ENCODE data around the gene PGS1. TPM values are rescaled to one million over a fixed set of nuclear protein-coding genes. Genes with fewer than 3 reads are reported as not detected.

The PGS1 gene
- total RNA-seq, 1 donor from 2014 or later = 18.8 TPM

DNA sequence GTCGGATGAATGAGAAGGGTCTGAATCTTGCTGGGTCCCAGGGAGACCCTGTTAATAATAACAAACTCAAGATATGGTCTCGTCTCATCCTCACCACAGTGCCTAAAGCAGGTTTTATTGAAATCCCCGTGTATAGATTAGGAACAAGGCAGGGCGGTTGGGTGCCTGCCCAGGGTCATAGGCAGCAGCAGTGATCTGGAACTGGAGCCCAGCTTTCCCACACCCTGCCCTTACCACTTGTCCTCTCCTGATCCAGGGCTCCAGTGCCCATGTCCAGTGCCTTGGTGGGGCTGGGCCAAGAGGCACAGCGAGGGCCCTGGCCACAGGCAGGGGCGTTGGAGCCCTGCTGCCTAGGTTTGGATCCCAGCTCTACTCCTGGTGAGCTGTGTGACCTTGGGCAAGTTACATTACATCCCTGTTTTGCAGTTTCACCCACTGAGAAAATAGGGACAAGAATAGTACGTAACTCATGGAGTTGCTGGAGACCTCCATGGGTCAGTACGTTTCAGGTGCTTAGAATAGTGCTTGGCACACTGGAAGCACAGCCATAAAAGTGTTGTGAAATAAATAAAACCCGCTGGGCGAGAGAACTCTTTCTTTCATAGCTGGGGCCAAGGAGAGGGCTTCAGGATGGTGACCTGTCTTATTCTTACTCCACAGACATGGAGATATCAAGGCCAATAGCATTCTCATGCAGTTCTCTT, 32.5 kb upstream of the PGS1 start:
- DNase-seq (ENCODE audit: low spot score in 2 of 2) (no peak), FAIRE-seq (no peak)

DNA sequence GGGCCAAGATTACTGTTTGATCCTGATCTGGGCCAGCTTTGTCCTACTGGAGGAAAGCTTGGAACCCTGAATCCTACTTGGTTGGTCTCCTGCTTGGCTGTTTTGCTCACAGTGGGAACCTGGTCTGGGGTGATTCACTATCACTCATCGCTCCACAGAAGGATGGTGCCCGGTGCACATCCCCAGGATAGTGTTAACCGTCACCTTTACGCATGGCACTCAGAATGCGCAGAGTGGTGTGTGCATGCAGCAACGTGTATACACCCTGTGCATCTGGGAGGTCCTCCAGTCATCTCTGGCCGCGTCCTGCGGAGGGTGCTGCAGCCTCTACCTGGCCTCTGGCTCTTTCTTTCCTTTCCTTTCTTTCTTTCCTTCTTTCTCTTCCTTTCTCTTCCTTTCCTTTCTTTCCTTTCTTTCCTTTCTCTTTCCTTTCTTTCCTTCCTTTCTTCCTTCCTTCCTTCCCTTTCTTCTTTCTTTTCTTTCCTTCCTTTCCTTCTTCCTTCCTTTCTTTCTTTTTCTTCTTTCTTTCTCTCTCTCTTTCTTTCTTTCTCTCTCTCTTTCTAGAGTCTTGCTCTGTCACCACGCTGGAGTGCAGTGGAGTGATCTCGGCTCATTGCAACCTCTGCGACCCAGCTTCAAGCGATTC, 31.7 kb upstream of the PGS1 start:
- FAIRE-seq (no peak), DNase-seq (ENCODE audit: low spot score in 2 of 2) (no peak)

DNA sequence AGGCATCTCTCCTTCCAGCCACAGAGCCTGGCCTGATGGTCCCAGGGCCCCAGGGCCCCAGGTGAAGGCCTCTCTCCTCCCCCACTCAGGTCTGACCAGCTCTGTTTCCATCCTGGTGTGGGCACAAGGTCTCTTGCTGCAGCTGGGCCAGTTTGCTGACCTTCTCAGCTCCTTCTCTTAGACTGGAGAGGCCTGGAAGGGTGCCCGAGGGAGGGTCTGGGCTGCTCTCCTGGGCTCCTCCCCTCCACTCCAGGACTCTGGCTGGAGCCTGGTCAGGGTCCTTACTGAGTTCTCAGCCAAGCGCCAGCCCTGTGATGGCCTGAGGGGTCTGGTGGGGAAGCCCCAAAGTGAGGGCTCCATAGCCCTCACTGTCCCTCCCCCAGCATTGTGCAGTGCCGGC, 31.0 kb upstream of the PGS1 start:
- DNase-seq (ENCODE audit: low spot score in 2 of 2) (no peak), FAIRE-seq (no peak)

GRCh38 chr17:78348055-78348770, 30.2 kb upstream of the PGS1 start:
- DNase-seq (ENCODE audit: low spot score in 2 of 2) = no peak
- no peak for FAIRE-seq

- FAIRE-seq (no peak), DNase-seq (ENCODE audit: low spot score in 2 of 2) (no peak)
Measured at GRCh38 chr17:78349891-78350642, 28.4 kb upstream of the PGS1 start.

GRCh38 chr17:78351449-78352006, 26.9 kb upstream of the PGS1 start:
- DNase-seq (ENCODE audit: low spot score in 2 of 2) = peak; percentile 67 to 70
- FAIRE-seq = no peak

GRCh38 chr17:78353834-78354233, 24.6 kb upstream of the PGS1 start:
- DNase-seq (ENCODE audit: low spot score in 2 of 2) (no peak), FAIRE-seq (no peak)

DNA sequence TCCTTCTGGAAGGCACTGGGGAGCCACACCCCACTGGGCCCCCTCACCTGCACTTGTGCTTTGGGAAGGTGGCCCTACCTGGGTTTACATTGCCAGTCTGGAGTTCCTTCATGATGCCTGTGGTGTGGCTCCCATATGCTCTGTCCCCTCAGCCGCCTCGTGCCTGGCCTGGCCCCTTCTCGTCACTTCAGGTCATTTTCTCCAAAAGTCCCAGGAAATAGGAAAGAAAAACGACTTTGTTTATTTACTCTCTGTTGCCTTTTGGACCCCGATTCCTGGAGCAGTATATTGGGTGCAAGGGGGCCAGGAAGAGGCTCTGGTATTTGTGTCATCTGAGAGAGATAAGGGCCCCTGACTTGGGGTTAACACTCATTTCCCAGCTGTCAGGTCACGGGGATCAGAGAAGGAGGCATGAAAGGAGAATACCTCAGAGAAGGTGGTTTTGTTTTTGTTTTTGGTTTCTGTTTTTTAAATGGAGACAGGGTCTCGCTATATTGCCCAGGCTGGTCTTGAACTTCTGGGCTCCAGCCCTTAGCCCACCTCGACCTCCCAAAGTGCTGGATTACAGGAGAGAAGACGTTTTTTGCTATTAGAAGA, 23.3 kb upstream of the PGS1 start:
- no peak for FAIRE-seq
- DNase-seq (ENCODE audit: low spot score in 2 of 2) = no peak

- FAIRE-seq = no peak
- no peak for DNase-seq (ENCODE audit: low spot score in 2 of 2)
Measured at GRCh38 chr17:78355701-78356100, 22.7 kb upstream of the PGS1 start.

DNA sequence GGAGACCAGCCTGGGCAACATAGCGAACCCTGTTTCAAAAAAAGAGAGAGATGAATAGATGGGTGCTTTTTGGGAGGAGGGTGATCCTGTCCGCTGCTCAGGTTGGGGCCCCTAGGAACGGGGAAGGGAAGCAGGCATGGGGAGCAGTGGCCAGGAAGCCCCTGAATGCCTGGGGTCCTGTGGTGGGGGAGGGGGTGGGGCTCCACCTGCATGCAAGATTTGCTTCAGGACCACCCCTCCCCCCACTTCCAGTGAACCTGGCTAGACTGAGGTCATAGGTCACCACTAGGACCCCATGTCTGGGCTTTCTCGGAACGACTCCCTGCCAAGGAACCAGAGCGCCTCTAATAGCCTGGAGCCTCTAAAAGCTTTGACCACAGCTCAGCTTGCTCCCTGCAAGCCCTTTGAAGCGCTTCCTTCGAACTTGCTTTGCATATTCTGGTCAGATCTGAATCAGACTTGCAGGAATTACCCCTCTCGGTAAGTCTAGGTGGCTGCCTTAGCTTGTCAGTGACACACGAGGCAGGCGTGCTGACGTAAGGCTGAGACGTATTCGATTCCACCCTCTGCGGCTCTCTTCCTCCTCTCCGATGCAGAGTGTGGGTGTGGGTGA, 22.2 kb upstream of the PGS1 start:
- DNase-seq (ENCODE audit: low spot score in 2 of 2) (no peak), FAIRE-seq (no peak)

- FAIRE-seq (no peak), DNase-seq (ENCODE audit: low spot score in 2 of 2) (no peak)
Measured at GRCh38 chr17:78357177-78357586, 21.3 kb upstream of the PGS1 start.

DNA sequence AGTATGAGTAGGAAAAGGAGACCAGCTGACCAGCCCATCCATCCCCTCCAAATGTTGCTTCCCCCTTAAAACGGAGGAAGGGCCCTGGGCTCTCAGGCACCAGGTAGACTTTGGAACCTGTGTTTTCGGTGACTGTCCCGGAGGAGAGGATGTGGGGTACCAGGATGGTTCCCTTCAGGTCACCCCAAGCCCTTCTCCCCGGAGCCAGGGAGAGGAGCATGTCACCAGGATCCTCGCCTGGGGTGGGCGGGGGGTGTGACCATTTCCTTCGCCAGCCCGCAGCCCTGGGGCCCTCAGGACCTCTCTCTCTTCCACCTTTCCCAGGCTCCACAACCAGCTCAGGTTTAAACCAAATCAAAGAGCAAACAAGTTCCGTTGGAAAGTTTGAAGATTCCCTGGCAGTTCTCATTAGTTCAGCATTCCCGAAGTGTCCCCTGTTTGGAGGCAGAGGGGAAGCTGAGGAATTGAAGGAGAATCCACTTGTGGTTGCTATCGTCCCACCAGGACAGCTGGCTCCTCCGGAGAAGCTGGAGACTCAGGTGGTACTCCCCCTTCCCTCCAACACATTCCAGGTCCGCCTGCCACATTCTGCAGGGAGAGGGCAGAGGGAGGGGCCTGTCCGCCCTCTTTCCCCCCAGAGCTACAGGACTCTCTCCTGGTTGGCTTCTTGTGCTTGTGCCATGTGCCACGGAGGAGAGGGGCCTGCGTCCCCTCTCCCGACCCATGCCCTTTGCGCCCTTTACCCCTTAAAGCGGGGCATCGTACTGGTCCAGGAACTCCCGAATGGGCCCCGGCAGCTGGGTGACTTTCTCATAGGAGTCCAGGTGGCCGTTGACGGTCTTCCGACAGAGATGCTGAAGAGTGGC, 20.5 kb upstream of the PGS1 start:
- FAIRE-seq = no peak

DNA sequence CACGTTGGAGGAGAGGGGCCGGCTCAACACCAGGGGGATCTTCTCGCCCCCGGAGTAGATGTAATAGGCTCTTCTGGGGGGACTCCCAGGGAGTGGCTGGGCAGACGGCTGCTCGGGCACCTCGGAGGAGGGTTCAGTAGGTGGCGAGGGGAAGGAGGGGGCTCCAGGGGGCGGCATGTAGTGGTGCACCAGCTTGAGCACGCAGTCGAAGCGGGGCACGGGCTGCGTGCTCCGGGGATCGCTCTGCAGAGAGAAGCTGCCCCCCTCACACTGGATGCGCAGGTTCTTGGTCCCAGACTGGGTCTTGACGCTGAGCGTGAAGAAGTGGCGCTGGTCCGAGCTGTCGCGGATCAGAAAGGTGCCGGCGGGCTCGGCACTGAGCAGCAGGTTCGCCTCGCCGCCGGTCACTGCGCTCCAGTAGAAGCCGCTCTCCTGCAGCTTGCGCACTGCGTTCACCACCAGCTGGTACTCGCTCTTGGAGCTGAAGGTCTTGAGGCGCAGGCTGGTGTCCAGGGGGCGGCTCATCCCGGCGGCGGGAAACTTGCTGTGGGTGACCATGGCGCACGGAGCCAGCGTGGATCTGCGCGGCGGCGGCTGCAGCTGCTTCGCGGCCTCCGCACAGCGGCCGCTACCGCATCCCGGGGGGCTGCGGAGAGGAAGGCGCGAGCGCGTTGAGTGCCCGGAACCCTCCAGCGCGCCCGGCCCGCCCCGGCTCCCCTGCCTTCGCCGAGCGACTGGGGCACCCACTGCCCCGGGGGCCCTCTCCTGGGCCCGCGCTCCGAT, 19.7 kb upstream of the PGS1 start:
- FAIRE-seq = no peak
- no peak for DNase-seq (ENCODE audit: low spot score in 2 of 2)

More for the DNA sequence above, 20.5 kb upstream of the PGS1 start:
- DNase-seq (ENCODE audit: low spot score in 2 of 2) = no peak

DNA sequence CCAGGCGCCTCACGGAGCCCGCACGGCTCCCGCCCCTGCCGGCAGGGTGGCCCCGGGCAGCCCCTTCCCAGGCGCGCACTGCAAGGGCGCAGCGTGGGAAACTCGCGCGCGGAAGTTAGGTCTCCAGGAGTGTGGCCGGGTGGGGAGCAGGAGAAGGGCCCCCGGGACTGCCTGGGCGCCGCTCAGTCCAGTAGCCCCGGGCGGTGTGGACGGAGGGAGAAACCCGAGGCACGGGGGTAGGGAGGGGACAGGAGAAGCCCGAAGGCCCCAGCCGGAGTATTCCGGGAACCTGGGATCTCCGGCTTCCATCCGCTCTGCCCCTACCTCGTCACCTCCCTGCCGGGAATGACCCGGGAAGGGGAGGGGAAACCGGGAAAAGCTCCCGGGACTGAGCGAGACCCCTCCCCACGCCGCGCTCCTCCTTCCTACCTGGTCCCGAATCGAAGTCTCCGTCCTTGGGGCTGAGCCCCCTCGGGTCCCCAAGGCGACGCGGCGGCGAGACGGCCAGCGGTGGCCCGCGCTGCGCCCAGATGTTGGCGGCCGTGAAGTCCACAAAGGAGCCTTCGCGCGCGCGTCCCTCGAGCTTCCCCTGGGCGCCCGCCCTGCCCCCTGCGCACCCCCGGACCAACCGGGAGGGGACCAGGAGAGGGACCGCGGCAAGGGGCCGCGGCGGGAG, 19.0 kb upstream of the PGS1 start:
- FAIRE-seq = no peak
- DNase-seq (ENCODE audit: low spot score in 2 of 2) = peak in 1 of 2 donors; percentile 67

DNA sequence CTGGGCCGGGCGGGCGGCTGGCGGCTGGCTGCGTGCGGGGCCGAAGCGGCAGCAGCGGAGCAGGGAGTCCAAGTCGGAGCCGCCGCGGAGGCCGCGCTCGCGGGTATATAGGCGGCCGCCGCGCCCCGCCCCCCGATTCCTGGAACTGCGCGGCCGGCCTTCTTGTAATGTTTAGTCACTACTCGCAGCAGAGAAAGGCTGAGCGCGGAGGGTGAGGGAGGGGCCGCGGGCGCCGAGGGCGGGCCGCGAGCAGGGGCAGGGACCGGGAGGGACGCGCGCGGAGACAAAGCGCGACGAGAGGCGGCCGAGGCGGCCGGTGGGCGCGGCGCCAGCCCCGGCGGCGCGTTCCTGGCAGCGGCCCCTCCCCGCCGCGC, 18.5 kb upstream of the PGS1 start, which contains the start of gene SOCS3:
SOCS3 (minus strand) TSS at position 81 of the 374 bp plus-strand sequence. CDS start 982 bp downstream, outside the sequence.
- DNase-seq (ENCODE audit: low spot score in 2 of 2) (peak; percentile 95 to 96), FAIRE-seq (no peak)

DNA sequence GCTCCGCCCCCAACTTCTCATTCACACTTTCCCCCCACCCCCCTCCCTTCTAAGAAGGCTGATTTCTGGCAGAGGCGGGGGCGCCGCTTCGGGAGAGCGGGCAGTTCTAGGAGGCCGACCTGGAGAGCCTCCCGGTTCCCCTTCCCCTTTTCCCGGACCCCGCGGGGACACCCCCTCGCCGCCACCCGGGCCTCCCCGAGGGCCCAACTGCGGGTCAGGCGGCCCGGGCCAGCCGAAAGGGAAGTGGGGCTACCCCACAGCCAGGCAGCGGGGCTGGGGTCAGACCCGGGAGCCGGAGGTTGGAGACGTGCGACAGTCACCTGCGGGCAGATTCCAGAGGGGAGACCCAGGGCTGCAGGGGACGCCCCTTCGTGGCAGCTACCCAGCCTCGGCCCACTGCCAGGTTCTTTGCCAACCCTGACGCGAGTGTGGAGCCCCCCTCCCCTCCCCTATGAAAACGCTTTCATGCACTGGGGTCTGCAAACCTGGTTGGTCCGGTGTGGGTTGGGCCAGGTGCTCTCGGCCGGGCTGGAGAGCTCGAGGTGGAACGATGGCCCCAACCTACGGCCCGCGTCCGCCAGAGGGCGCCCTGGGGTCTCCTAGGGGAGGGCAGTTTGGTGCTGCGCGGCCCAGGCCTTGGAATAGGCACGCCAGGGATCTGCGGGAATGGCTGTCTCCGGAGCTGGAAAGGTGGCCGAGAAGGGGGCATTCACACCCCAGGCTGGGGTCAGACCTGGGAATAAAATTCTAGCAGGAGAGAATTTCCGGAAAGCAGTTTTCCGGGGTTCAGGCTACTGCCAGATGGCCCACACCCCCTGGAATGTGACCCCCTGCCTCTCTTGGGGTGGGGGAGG, 17.9 kb upstream of the PGS1 start:
- DNase-seq (ENCODE audit: low spot score in 2 of 2) = peak; percentile 85 to 87
- FAIRE-seq = no peak
